ENCODE measurements around the gene COX6A2. TPM values are rescaled to one million over a fixed set of nuclear protein-coding genes. Genes with fewer than 3 reads are reported as not detected.
"Not testable (repeated sequence)": the region's sequence is repeated elsewhere in the genome, so short reads cannot be mapped to it uniquely, and the experiment has no call there.

COX6A2 gene
- polyA plus RNA-seq, 1 donor from 2014 or later = not detected

DNA sequence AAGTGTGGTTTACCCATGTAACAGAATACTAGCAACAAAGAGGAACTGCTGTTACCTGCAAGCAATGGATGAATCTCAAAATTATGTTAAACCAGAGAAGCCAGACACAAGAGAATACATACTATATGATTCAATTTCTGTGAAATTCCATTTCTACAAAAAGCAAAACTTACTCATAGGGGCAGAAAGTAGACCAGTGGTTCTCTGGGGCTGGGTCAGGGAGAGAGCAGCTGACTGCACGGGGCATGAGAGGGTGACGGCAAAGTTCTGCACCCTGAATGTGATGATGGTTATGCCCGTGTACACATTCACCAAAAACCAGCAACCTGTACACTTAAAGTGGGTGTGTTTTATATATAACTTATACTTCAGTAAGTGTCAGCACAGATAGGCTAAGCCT lies 11.4 kb upstream of the COX6A2 start:
- Histone ChIP-seq H2AFZ (ENCODE audit: low read depth, low read length) (no peak overlapping the region), H4K20me1 (ENCODE audit: insufficient read depth) (no peaks in the 10 kb centered on the region), H3F3A (ENCODE audit: insufficient read depth, low read length, poor library complexity, severe bottlenecking) (no peaks in the 10 kb centered on the region), H3K4me2 (ENCODE audit: low read length) (no peak overlapping the region), H3K9me2 (ENCODE audit: insufficient read depth, low read length) (no peaks in the 10 kb centered on the region), H3K36me3 (ENCODE audit: insufficient read depth, low read length) (no peaks in the 10 kb centered on the region), H3K79me2 (replicated peaks; ENCODE audit: insufficient read depth, low read length) (no peaks in the 10 kb centered on the region), H3K9ac (ENCODE audit: low read length) (no peak overlapping the region), H3K4me3 (ENCODE audit: low read length) (no peak overlapping the region), H3K27me3 (ENCODE audit: insufficient read depth, low read depth, low read length) (no peaks in the 10 kb centered on the region), H3K27ac (ENCODE audit: low read length) (no peak overlapping the region), H3K9me3 (ENCODE audit: low read length) (no peaks in the 10 kb centered on the region)
- TF ChIP-seq POLR2AphosphoS5 (IDR thresholded peaks at IDR 0.05) (no peak), EP300 (conservative IDR thresholded peaks at IDR 0.05; ENCODE audit: poor library complexity, severe bottlenecking) (no peak), MXI1 (conservative IDR thresholded peaks at IDR 0.05; ENCODE audit: poor library complexity, severe bottlenecking) (no peak), SMC3 (conservative IDR thresholded peaks at IDR 0.05; ENCODE audit: poor library complexity) (no peak), REST (IDR thresholded peaks at IDR 0.05; ENCODE audit: borderline replicate concordance) (no peak)

GRCh38 chr16:31439023-31439422 lies 10.9 kb upstream of the COX6A2 start:
- H4K20me1 ChIP-seq (ENCODE audit: insufficient read depth); H3K9me2 ChIP-seq (ENCODE audit: insufficient read depth, low read length); H2AFZ ChIP-seq (ENCODE audit: low read depth, low read length); H3K79me2 ChIP-seq (replicated peaks; ENCODE audit: insufficient read depth, low read length); H3K27me3 ChIP-seq (ENCODE audit: insufficient read depth, low read depth, low read length); H3K9ac ChIP-seq (ENCODE audit: low read length); H3K4me2 ChIP-seq (ENCODE audit: low read length); H3K9me3 ChIP-seq (ENCODE audit: low read length); H3K36me3 ChIP-seq (ENCODE audit: insufficient read depth, low read length); H3K4me3 ChIP-seq (ENCODE audit: low read length); H3F3A ChIP-seq (ENCODE audit: insufficient read depth, low read length, poor library complexity, severe bottlenecking); H3K27ac ChIP-seq (ENCODE audit: low read length): not testable (repeated sequence)

DNA sequence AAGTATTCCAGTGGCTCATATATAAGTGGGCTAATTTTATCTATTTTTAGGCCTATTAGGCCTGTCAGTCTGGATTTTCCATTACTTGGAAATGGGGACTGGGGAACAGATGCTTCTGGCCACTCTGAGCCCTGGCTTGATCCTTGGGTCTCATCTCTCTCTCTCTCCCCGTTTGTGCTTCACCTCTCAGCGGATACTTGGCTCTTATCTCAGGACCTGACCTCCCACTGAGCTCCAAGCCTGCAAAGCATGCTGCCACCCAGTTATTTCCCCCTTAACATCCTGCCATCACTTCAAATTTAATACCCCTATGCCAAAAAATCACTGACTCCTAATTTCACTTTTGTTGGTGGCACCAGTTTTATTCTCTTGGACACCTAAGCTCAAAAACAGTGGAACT lies 10.3 kb upstream of the COX6A2 start:
- Histone ChIP-seq H3K9me2 (ENCODE audit: insufficient read depth, low read length) (no peaks in the 10 kb centered on the region), H3K4me3 (ENCODE audit: low read length) (no peak overlapping the region), H3K9me3 (ENCODE audit: low read length) (no peaks in the 10 kb centered on the region), H4K20me1 (ENCODE audit: insufficient read depth) (no peaks in the 10 kb centered on the region), H2AFZ (ENCODE audit: low read depth, low read length) (no peak overlapping the region), H3K4me2 (ENCODE audit: low read length) (no peak overlapping the region), H3F3A (ENCODE audit: insufficient read depth, low read length, poor library complexity, severe bottlenecking) (no peaks in the 10 kb centered on the region), H3K27ac (ENCODE audit: low read length) (no peak overlapping the region), H3K27me3 (ENCODE audit: insufficient read depth, low read depth, low read length) (no peaks in the 10 kb centered on the region), H3K79me2 (replicated peaks; ENCODE audit: insufficient read depth, low read length) (no peaks in the 10 kb centered on the region), H3K9ac (ENCODE audit: low read length) (no peak overlapping the region), H3K36me3 (ENCODE audit: insufficient read depth, low read length) (no peaks in the 10 kb centered on the region)
- TF ChIP-seq RAD21 (conservative IDR thresholded peaks at IDR 0.05) (no peak), POLR2AphosphoS5 (IDR thresholded peaks at IDR 0.05) (no peak), REST (IDR thresholded peaks at IDR 0.05; ENCODE audit: borderline replicate concordance) (no peak), TAF1 (IDR thresholded peaks at IDR 0.05; ENCODE audit: low read depth) (no peak), SMC3 (conservative IDR thresholded peaks at IDR 0.05; ENCODE audit: poor library complexity) (no peak), CTCF (IDR thresholded peaks at IDR 0.05; ENCODE audit: poor library complexity, severe bottlenecking) (no peak), EZH2 (IDR thresholded peaks at IDR 0.05; ENCODE audit: borderline replicate concordance, insufficient read depth, low read length, poor library complexity, severe bottlenecking) (no peak), EP300 (conservative IDR thresholded peaks at IDR 0.05; ENCODE audit: poor library complexity, severe bottlenecking) (no peak), MXI1 (conservative IDR thresholded peaks at IDR 0.05; ENCODE audit: poor library complexity, severe bottlenecking) (no peak)

Data from neural cell (in vitro differentiated cells).